Fibroblast of skin of right biceps (primary cell): ENCODE data around the gene CCND3.
A peak's percentile ranks its signal among the peaks of the same experiment; 100 is the strongest.

Source experiments
- DNase-seq: peaks from one replicate; pipeline ENCODE4 v3.0.0-alpha.2; 2013

Gene CCND3

DNA sequence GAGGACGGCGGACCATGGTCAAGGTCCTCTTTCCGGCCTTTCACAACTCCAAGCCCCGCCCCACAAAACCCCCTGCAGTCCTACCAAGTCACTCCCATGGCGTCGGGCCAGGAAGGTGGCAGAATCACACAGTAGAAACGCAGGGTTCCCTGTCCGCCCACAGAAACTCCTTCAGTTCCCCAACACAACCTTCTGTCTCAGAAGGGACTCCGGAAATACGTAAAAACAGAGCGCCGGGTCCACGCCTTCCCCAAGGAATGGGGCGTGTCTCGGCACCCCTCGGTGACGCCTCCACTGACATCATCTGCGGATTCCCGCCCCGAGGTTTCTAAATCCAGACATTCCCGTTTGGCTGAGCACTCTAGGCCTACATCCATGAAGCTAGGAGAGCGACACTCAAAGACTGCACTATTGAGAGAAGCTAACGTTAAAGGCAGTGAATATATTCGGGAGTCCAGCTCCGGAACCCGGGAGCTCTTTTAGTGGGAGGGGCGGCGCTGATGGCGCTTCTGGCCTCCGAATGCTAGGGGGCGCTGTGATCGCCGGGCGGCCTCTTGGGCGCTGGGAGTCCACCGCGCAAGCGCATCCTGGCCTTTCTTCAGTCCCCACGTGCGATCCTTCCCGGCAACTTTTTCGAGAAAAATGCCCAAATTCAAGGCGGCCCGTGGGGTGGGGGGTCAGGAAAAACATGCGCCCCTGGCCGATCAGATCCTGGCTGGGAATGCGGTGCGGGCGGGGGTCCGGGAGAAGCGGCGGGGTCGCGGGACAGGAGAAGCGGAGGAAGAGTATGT is 20.5 kb downstream of the CCND3 start, which contains the start of the genes BYSL and MED20:
Gene BYSL, plus strand, starts transcription at position 579 of the 791 bp plus-strand sequence. Its CDS starts 64 bp downstream, at position 643.
Gene MED20, minus strand, starts transcription at position 219 of the 791 bp plus-strand sequence. Its CDS starts 121 bp downstream, at position 98.
- peak; percentile 95 for DNase-seq

DNA sequence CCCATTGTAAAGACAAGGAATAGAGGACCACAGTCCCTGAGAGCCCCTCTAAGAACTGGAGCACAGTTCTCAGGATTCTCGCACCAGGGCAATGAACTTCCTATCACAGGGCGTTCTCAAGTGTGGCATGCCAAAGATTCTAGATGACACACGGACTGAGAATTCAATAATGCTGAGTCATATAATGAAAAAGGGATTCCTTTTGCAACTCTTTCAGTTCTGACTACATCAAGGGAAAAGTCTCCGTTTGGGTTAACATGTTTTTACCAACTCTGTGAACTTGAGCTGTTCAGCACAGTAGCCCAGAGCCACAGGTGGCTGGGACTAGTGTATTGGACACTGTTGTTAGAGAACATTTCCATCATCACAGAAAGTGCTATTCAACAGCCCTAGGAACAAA is 24.1 kb downstream of the CCND3 start:
- peak; percentile 96 for DNase-seq

DNA sequence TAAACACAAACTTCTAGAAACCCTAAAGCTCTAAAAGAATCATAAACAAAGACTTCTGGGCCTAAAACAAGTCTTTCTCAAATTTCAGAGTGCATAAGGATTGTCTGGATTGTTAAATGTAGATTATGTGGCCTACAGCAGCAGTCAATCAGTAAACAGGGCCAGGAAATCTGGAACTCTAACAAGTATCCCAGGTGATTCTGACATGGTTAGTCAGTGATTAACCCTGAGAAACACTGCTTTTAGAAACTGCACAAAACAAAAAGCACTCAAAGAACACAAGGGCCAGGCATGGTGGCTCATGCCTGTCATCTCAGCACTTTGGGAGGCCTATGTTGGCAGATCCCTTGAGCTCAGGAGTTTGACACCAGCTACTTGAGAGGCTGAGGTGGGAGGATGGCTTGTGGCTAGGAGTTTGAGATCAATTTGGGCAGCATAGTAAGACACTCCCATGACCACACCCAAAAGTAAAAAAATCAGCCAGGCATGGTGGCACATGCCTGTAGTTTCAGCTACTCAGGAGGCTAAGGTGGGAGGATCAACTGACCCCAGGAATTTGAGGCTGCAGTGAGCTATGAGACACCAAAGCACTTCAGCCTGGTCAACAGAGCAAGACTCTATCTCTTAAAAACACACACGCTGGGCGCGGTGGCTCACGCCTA is 26.6 kb downstream of the CCND3 start:
- DNase-seq = no peak

DNA sequence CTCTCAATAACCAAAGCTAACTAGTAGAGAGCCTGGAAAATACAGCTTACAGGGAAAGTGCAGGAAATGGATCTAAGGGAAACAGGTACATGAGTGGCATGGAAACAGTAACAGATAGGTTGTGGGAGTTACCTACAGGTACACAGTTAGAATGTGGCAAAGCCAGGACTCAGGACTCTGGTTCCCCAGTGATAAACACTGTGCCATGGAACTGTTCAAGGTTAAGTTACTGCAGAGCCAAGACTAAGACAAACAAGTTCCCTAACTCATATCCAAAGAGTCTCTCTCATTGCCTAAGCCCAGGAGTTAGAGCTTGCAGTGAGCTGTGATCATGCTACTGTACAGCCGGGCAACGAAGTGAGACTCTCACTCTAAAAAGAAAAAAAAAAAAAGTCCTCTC is 27.3 kb downstream of the CCND3 start:
- DNase-seq = no peak

DNA sequence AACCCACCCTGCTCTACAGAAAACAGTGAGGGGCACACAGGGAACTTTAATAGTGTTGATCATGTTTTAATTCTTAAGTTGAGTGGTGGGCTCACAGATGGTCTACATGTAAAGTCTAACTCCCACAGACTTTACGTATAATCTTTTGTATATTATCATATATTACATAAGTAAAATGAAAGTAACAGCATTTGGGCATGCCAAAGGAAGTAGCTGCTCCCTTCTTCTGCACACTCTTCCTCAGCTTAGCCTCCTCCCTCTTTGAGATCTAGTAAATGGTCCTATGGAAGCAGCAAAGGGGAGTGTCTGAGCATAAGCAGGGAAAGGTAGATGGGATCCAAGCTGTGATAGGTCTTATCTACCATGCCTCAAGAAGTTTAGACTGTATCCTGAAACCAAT is 31.9 kb downstream of the CCND3 start:
- DNase-seq = no peak

DNA sequence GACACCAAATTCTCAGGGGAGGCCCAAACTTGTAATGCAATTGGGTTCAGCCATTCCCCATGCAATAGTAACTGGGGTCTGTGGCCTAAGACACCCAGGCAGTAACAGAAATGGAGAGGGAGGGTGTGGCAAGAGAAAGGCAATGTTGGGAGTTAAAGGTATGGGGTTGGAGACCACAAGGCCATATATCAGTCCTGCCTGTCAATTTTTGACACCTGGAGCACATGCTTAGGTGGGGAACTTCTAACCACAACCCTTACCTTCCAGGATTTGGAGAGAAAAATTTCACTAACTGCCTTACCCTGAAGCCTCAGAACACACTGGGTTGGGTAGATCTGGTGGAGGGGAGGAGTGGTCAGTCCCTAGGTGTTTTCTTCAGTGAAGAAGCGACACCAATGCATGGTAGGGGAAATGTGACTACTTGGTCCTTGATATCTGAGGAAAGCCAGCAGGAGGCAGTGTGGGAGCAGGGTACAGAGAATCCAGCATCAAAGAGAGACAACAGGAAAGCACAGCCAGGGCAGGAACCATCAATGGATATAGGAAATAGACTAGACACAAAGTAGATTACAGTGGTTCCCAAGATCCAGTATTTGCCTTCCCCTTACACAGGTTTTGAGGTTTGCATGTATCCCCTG is 39.6 kb downstream of the CCND3 start:
- peak; percentile 30 for DNase-seq

DNA sequence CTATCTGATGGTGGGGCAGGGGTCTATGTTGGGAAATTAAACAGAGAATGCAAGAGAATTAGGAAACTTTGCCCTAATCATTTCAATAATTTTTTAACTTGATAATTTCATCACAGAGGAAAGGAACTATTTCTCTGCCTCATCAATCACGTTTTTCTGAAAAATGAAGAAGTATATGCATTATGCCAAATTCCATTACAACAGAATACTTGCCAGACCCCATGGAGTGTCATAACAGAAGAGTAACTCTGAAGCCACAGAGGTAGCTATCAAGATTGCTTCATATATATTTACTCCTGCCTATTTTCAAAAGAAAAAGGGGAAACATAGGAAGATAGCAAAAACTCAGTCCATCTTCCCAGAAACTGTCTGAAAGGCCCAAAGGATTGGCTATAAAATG is 40.7 kb downstream of the CCND3 start:
- no peak for DNase-seq

DNA sequence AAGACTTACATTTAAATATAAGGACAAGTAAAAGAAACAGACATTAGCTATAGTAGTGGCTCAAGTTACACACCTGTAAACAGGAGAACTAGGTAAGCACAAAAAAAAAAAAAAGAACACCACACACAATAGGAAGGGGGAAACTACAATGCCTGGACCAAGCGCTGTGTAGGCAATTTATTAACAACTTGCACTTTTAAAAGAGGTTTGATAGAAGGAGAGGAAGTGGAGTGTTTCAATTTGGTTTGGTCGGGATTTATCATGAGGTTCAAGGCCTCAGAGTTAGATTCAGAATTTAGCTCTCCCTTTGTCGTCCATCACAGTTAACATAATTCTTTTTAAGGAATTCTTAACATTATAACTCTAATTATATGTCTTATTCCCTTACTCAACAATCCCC is 45.3 kb downstream of the CCND3 start:
- no peak for DNase-seq

DNA sequence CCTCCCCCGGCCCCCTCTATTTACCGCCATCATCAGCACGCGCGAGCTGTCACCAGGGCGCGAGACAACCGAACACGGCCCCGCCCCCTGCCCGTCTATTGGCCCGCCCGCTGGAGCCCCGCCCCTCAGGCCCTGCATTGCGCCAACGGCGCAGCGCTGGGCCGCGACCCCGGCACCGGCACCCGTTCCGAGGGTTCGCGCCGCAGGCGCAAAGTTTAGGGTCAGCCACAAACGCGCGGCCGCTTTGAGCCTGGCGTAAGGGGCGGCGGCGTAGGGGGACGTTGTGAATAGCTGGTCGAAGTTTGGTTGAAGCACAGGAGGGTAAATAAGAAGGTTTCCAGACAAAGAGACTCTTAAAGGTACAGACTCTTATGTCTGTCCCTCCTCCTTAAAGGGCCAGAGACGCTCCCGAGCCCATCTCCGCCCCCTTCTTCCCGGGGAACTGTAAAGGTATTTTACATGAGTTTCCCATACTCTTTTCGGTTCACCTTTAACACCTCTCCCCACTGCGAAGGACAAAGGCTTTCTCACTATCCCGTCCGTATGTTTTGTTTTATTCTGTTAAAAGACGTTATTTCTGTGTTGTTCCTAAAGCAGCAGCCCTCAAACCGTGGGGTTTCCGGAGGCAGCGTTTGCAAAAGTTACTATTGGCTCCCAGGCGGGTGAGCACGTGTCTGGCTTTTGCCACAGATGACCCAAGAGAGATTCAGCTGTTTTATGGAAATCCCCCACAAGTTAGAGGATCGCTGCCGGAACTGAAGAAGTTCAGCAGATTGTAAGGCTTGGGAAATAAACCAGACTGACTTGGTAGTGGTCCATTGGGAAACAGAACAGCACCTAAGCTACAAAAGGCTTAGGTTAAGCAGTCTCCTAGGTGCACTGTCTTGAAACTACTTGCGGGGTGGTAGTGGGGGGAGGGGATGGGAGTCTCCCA is 46.0 kb downstream of the CCND3 start, which contains the start of gene USP49:
Gene USP49, minus strand, starts transcription at position 76 of the 934 bp plus-strand sequence. CDS start 88,392 bp downstream, outside the sequence.
- DNase-seq = peak; percentile 83

DNA sequence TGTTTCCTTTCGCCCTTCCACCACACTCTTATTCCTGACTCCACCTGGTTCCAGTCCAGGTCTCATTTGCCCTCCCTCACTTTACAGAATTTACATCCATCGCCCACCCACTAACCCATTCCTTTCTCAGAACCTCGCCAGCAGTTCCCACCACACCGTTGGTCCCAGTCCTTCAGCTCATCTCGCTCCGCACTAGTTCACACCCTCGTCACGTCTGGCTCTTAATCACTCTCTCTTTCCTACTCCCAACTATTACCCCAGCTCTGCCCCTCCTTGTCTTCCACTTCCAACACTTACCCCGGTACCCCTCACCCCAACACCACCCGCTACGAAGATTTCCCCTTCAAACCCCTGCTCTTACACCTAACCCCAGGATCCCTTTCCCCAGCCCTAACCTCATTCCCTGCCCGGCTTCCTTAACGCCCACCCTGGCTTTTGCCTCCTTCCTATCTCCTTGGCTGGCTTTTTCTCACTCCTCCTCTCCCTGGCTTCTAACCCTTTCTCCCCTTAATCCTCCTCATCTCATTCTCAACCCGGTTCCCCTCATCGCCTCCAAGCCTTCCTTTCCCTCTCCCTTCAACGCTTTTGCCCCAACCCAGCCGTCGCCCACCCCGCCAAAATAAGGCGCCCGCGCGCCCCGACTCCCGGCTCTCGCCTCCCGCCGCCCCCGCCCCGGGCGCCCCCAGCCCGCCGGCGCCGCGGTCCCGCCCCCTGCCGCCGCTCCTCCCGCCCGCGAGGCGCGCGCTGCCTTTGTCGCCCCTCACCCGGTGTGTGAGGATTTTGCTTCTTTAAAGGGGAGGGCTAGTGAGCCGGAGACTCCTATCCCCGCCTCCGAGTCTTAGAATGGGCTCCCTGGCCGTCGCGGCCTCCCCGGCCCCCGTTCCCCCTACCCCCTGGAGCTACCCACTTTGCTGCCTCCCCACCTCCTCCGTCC is 47.0 kb downstream of the CCND3 start:
- no peak for DNase-seq

DNA sequence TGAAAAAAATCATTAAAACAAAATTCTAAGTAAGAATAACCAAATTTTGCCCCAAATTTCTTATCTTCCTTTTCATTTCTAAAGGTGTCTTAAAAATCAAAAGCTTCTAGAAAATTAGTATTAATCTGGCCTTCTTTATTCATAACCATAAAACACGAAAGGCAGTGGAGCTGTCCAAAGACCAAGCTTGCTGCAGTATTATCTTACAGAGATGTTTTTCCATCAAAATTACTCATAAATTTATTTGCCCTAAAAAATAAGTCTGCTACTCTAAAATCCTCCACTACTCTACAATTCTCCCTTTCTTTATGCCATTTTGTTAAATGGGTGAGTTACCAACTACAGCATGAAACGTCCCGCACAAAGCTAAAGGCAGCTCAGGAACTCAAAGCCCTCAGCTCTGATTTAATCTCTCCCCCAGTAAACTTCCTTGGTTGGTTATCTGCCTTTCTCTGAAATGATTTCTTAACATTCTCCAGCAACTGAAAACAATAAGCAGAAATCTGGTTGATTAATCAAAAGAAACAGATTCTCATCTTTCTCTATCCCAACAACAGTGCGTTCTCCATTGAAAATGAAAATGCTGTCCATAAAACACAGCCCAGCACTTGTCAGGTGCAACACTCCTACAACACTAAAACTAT is 48.6 kb downstream of the CCND3 start:
- DNase-seq = no peak

DNA sequence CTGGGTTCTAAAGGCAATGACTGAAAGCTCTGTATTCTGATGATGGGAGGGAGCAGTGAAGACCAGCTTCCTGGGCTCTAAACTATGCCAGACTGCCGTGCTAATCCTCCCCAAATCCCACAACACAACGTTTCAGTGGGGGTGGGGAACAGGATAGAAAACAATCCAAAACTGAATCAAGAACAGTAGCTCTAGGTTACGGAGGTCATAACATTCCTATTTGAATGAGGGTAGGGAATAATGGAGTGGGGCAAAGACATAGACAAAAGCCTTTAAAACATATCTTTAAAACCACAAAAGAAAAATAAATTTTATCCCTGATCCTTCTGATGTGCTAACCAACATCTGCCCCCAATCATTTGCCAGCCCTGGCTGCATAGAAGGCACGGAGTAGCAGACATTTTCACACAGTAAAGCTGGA is 54.3 kb downstream of the CCND3 start:
- peak; percentile 25 for DNase-seq

DNA sequence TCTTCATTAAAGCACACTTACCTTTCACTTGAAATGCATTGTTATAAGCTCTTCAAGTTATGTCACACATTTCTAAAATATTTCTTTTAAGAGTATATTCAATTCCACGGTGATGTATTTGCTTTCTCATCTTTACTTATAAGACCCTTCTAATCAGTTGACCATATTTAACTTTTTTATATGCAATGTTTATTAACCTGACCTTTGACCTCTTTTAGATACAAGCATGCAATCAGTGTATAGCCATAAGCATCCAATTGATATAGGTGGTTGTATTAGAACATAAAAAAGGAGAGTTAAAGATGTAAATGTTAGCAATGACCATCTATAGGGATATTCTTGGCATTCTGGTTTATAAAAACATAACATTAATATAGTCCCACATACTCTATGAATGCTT is 55.7 kb downstream of the CCND3 start:
- no peak for DNase-seq

DNA sequence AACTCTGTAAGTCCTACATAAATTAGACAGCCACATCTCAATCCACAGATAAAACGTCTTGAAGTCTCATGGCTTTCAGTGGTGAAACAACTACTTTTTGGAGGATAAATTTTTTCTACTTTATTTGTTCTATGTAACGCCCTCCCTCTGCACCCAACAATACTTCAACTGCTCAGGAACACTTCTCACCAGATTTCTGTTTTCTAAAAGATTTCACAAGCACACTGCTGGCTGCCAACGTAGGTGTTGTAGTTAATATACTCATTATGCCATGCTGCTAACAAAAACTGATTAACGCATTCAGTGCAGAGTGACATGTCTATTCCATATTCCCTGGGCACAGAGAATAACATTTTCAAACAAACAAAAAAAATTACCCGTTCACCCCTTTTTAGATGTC is 56.7 kb downstream of the CCND3 start:
- DNase-seq = no peak
